ENCODE data around the gene SYTL4.

- TF ChIP-seq CTCF (conservative IDR thresholded peaks at IDR 0.05; ENCODE audit: low read depth, low read length) = no peak
- TF ChIP-seq EZH2 (IDR thresholded peaks at IDR 0.05; ENCODE audit: low read length, unreplicated experiment) = no peak
Measured at GRCh38 chrX:100748108-100748507, 16.2 kb upstream of the SYTL4 start.

All from PC-3 (cell line).